GM19463 (cell line): ENCODE measurements around the gene EIF3M.
"Not testable (repeated sequence)": the region's sequence is repeated elsewhere in the genome, so short reads cannot be mapped to it uniquely, and the experiment has no call there.

Experiments
- ATAC-seq: cut with Tn5 transposase; IDR thresholded peaks from one replicate; pipeline ENCODE4 v1.9.1; 2021; ENCODE audit warnings: mild to moderate bottlenecking, moderate library complexity; ENCODE audit not compliant: unreplicated experiment

The EIF3M gene

GRCh38 chr11:32594272-32594671 is 10.6 kb downstream of the EIF3M start:
- no peak for ATAC-seq

GRCh38 chr11:32596114-32596513 is 12.5 kb downstream of the EIF3M start:
- ATAC-seq, result not testable (repeated sequence)

GRCh38 chr11:32597921-32598320 is 14.3 kb downstream of the EIF3M start:
- no peak for ATAC-seq

DNA sequence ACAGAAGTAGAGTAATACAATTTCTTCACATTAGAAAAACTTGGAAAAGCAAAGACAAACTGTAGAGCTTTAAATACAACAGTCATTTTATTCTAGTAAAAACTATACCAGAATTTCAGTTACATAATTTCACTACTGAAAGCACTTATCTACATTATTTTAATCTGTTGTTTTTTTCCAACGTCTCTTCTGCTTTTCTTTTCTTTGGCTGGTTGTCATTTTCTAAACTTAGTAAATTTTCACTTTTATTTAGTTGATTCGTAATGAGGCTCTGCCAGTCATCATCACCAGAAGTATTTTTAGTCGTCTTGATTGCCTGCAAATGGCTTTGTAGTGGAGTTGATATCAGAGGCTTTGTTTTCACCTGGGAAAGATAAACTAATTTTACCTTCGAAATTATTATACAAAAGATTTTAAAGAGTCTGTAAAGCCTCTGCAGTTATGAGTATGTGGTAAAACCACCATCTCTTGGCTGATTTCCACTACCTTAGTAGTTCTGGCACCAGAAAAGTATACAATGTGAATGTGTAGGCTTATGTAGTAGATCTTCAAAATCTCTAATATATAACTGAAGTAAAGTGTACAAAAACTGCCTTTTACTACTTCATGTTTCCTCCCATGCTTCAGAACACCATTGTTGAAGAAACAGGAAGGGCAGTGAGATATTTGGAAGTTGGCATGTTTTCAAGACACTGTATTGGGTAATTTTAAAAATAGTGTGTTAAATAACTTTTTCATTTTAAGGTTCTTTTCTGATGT is 19.2 kb downstream of the EIF3M start:
- ATAC-seq, result no peak

DNA sequence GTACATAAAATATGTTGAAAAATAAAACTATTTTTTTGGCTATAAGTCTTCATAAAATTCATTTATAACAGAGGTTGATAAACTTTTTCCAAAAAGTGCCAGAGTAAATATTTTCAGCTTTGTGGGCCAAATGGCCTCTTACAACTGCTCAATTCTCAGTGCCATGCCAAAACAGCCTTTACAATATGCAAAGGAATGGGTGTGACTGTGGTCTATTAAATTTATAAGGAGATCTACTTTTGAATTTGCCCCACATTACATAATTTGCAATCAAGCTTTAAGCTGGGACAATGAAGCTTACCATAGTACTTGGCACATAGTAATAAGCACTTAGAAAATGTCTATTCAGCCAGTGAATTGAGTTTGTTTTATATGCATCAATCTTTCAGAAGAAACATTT is 22.6 kb downstream of the EIF3M start:
- no peak for ATAC-seq

DNA sequence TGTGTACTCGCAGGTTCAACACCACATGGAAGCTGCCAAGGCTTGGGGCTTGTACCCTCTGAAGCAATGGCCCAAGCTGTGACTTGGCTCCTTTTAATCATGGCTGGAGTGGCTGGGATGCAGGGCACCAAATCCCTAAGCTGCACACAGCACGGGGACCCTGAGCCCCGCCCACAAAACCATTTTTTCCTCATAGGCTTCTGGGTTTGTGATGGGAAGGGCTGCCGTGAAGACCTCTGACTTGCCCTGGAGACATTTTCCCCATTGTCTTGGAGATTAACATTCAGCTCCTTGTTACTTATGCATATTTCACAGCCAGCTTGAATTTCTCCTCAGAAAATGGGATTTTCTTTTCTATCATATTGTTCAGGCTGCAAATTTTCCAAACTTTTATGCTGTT is 25.2 kb downstream of the EIF3M start:
- not testable (repeated sequence) for ATAC-seq

GRCh38 chr11:32610797-32611352 is 27.2 kb downstream of the EIF3M start:
- ATAC-seq, result no peak

GRCh38 chr11:32613500-32614151 is 30.0 kb downstream of the EIF3M start:
- ATAC-seq, result no peak

- no peak for ATAC-seq
Observed at GRCh38 chr11:32615422-32615821, 31.8 kb downstream of the EIF3M start.

- no peak for ATAC-seq
Observed at GRCh38 chr11:32616903-32617302, 33.3 kb downstream of the EIF3M start.

DNA sequence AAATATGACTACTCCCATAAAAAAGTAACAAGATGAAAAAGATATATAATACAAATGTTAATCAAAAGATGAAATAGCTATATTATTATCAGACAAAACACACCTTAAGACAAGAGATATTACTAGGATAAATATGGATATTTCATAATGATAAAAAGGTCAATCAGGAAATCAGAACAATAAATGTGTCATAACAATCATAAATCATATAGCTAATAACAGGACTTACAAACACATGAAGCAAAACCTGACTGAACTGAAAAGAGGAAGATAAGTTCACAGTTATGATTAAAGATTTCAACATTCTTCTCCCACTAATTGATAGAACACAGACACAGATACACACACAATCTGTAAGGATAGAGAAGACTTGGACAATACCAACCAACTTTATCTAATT is 47.2 kb downstream of the EIF3M start:
- no peak for ATAC-seq

- ATAC-seq, result no peak
Observed at GRCh38 chr11:32635819-32636218, 52.2 kb downstream of the EIF3M start.

- no peak for ATAC-seq
Observed at GRCh38 chr11:32641361-32641760, 57.7 kb downstream of the EIF3M start.

DNA sequence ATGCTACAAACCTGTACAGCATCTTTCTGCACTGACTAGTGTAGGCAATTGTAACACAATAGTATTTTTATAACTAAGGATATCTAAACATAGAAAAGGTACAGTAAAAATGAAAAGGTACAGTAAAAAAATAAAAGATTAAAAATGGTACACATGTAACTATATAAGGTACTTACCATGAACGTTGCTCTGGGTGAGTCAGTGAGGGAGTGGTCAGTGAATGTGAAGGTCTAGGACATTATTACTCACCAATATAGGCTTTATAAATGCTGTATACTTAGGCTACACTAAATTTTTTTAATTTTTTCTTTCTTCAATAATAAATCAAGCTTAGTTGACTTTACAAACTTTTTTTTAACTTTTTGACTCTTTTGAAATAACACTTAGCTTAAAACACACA is 59.9 kb downstream of the EIF3M start:
- ATAC-seq, result no peak
